GM13977 (cell line): ENCODE measurements around the gene PLCB1.

Experiments
- DNase-seq: peaks from one replicate; pipeline ENCODE4 v3.0.0; 2012; ENCODE audit warnings: low spot score
- CTCF ChIP-seq: IDR thresholded peaks from 2 replicates; pipeline ENCODE4 v1.5.1; 2012; ENCODE audit warnings: mild to moderate bottlenecking, control low read depth; ENCODE audit not compliant: insufficient read depth; ENCODE audit errors: extremely low read depth, missing control alignments
- in situ Hi-C: fragments of 300-500 bp; cut with MboI; formaldehyde crosslinking; loops from one replicate; pipeline ENCODE4 v1.12.0; 2022; ENCODE audit warnings: low sequenced_read_pairs, low pct_unique_long_range_greater_than_20kb, mixed read lengths, inconsistent platforms; ENCODE audit not compliant: unreplicated experiment

The PLCB1 gene

DNA sequence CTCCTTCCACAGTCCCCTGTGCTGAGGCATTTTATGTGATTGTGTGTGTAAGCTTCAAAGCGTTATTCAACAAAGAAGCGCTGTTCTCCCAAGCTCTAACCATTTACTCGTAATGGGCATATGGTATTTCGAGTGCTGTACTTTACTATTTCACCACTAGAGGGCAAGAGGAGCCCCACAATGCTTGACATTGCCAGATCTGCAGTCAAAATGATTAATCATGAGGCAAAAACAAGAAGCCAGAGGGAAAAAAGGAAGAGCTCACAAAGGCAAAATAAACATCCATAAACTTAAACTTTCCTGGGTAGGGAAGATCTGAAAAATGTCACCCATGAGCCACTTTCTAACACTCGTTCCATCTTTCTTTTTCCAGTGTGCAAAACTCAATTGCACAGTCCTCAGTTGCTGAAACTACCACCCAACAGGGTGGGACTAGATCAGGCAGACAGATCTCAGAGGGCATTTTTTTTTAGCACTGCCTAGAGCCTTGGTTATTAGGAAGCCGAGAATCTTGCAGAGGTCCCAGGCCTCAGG is 721.8 kb downstream of the PLCB1 start:
- TF ChIP-seq CTCF: peak; percentile 86
- DNase-seq: peak; percentile 53
- in situ Hi-C loops: loop anchor here (25.0 kb wide), 1 partner anchor 508 kb away; no protein-coding TSS in a partner anchor

- in situ Hi-C loops: loop anchor here (25.0 kb wide), 1 partner anchor 508 kb away; no protein-coding TSS in a partner anchor
- DNase-seq: no peak
These were observed 722.5 kb downstream of the PLCB1 start for GRCh38 chr20:8854571-8854970.

DNA sequence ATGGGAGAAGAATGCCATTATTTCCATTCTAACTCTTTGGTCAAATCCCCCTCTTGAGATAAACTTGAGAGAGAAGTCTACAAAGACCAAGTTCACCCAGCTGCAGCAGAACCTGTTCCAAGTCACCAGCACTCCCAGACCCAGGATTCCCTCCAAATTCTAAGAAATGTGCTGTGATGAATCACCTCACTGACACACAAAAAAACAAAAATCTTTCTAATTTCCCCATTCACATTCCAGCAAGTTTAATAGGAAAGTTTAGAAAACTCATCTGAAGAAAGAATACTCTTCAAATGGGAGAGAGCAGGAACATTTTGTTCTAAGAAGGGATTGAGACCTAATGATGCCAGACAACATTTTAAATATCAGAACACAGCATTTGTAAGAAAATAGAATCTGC is 723.2 kb downstream of the PLCB1 start:
- DNase-seq: no peak
- in situ Hi-C loops: loop anchor here (25.0 kb wide), 1 partner anchor 507 kb away; no protein-coding TSS in a partner anchor
- TF ChIP-seq CTCF: no peak

More at GRCh38 chr20:8854571-8854970, 722.5 kb downstream of the PLCB1 start:
- TF ChIP-seq CTCF: no peak

GRCh38 chr20:8856668-8857067 is 724.6 kb downstream of the PLCB1 start:
- no peak for DNase-seq
- in situ Hi-C loops: loop anchor here (25.0 kb wide), 1 partner anchor 506 kb away; no protein-coding TSS in a partner anchor
- no peak for TF ChIP-seq CTCF

GRCh38 chr20:8858181-8858787 is 726.2 kb downstream of the PLCB1 start:
- in situ Hi-C loops: loop anchor here (25.0 kb wide), 1 partner anchor 504 kb away; no protein-coding TSS in a partner anchor
- no peak for DNase-seq
- TF ChIP-seq CTCF: no peak

GRCh38 chr20:8860011-8860495 is 728.0 kb downstream of the PLCB1 start:
- in situ Hi-C loops: loop anchor here (25.0 kb wide), 1 partner anchor 502 kb away; no protein-coding TSS in a partner anchor
- DNase-seq: no peak

More at GRCh38 chr20:8860011-8860495, 728.0 kb downstream of the PLCB1 start:
- TF ChIP-seq CTCF: no peak
